GM12864 (cell line): ENCODE data around the gene SULF2.

ENCODE experiments used
- DNase-seq: peaks from one replicate; pipeline ENCODE4 v3.0.0-alpha.2; 2011; ENCODE audit warnings: low read depth
- H3K4me3 ChIP-seq: 2 replicates; pipeline ENCODE4 v1.5.1; 2011; ENCODE audit warnings: mild to moderate bottlenecking, low read depth, low read length, control low read depth
- CTCF ChIP-seq: IDR thresholded peaks from 2 replicates; pipeline ENCODE4 v1.5.1; 2011; ENCODE audit warnings: low read depth, mild to moderate bottlenecking, moderate library complexity, low read length, control low read depth, inconsistent platforms; ENCODE audit errors: missing control alignments

The SULF2 gene

GRCh38 chr20:47700327-47700726 is 85.0 kb downstream of the SULF2 start:
- no peak for TF ChIP-seq CTCF
- no peak for DNase-seq
- H3K4me3 ChIP-seq: no peak overlapping the region

GRCh38 chr20:47699818-47700217 is 85.5 kb downstream of the SULF2 start:
- DNase-seq: no peak
- H3K4me3 ChIP-seq: no peak overlapping the region
- TF ChIP-seq CTCF: no peak

- no peak for TF ChIP-seq CTCF
- no peak for DNase-seq
Observed at GRCh38 chr20:47698142-47698541, 87.1 kb downstream of the SULF2 start.

GRCh38 chr20:47696856-47697255 is 88.4 kb downstream of the SULF2 start:
- DNase-seq: no peak
- TF ChIP-seq CTCF: no peak
- no peak overlapping the region for H3K4me3 ChIP-seq

More at GRCh38 chr20:47698142-47698541, 87.1 kb downstream of the SULF2 start:
- no peak overlapping the region for H3K4me3 ChIP-seq

GRCh38 chr20:47694021-47694818 is 91.1 kb downstream of the SULF2 start:
- no peak for DNase-seq
- H3K4me3 ChIP-seq: no peak overlapping the region
- TF ChIP-seq CTCF: no peak

GRCh38 chr20:47691625-47692024 is 93.7 kb downstream of the SULF2 start:
- DNase-seq: no peak
- TF ChIP-seq CTCF: no peak
- no peak overlapping the region for H3K4me3 ChIP-seq

GRCh38 chr20:47689731-47690130 is 95.5 kb downstream of the SULF2 start:
- no peak overlapping the region for H3K4me3 ChIP-seq
- DNase-seq: no peak
- no peak for TF ChIP-seq CTCF
